Spleen (tissue), 11 donors: Measurements from ENCODE around the gene ZNF283. TPM values are rescaled to one million over a fixed set of nuclear protein-coding genes. Genes with fewer than 3 reads are reported as not detected.

Source experiments
- DNase-seq: peaks from one replicate; pipeline ENCODE4 v3.0.0-alpha.2; 2020
- H3K27ac ChIP-seq, 8 donors: fragments of 200-600 bp; sonication (generic) in 7 of 8; 1 replicate in 4 of 8; 2 replicates in 4 of 8; pipeline versions ENCODE4 v1.5.0 to v1.8.0; 2016 to 2021; ENCODE audit warnings: inconsistent platforms in 4 of 8, mild to moderate bottlenecking in 4 of 8, moderate library complexity in 1 of 8
- H3K27me3 ChIP-seq, 7 donors: fragments of 200-600 bp; sonication (generic) in 6 of 7; replicated peaks in 1 of 7; 1 replicate in 4 of 7; 2 replicates in 3 of 7; pipeline versions ENCODE4 v1.5.0 to v1.8.0; 2016 to 2021; ENCODE audit warnings: inconsistent platforms in 3 of 7, mild to moderate bottlenecking in 1 of 7
- H3K36me3 ChIP-seq, 6 donors: fragments of 200-600 bp; sonication (generic) in 5 of 6; 1 replicate in 4 of 6; 2 replicates in 2 of 6; pipeline versions ENCODE4 v1.5.0 to v1.8.0; 2016 to 2021; ENCODE audit warnings: inconsistent platforms in 2 of 6
- H3K4me1 ChIP-seq, 6 donors: fragments of 200-600 bp; sonication (generic) in 5 of 6; 1 replicate in 3 of 6; 2 replicates in 3 of 6; pipeline versions ENCODE4 v1.5.0 to v1.8.0; 2016 to 2021; ENCODE audit warnings: inconsistent platforms in 3 of 6
- H3K4me3 ChIP-seq, 8 donors: fragments of 200-600 bp; sonication (generic) in 7 of 8; 1 replicate in 4 of 8; 2 replicates in 4 of 8; pipeline versions ENCODE4 v1.5.0 to v1.8.0; 2016 to 2021; ENCODE audit warnings: inconsistent platforms in 4 of 8, mild to moderate bottlenecking in 4 of 8, moderate library complexity in 2 of 8
- H3K9me3 ChIP-seq, 8 donors: fragments of 200-600 bp; sonication (generic) in 7 of 8; 1 replicate in 4 of 8; 2 replicates in 4 of 8; pipeline versions ENCODE4 v1.5.0 to v1.8.0; 2016 to 2021; ENCODE audit warnings: inconsistent platforms in 4 of 8
- POLR2A ChIP-seq, 3 donors: fragments of 450-650 bp; IDR thresholded peaks; one replicate each; pipeline ENCODE4 v1.5.1; 2017; ENCODE audit warnings: antibody characterized with exemption in 3 of 3, mild to moderate bottlenecking in 1 of 3
- POLR2AphosphoS5 ChIP-seq, 3 donors: sonication (generic); formaldehyde crosslinking; IDR thresholded peaks; one replicate each; pipeline ENCODE4 v1.5.1; 2017; ENCODE audit warnings: antibody characterized with exemption in 3 of 3
- WGBS, 5 donors: extraction: QIAGEN DNeasy Blood & Tissue Kit in 3 of 5; methylation state at CpG; one replicate each; pipeline versions ENCODE4 v1.1.5 to v1.1.7; 2013 to 2018; 5-methylcytosine and 5-hydroxymethylcytosine counted together
- intact Hi-C: fragments of 100-400 bp; cut with DNase I; formaldehyde crosslinking; loops from one replicate; pipeline ENCODE4 v1.15.0; 2023; ENCODE audit warnings: low total_unique reads
- polyA plus RNA-seq, 3 donors: library from polyadenylated mRNA; stranded (reverse); fragments of 200-250 nt; gene quantifications; one replicate each; pipeline ENCODE4 v1.2.1, GENCODE V29; 2013
- total RNA-seq, 7 donors: library from RNA; depleted of rRNA in 3 of 7; stranded (reverse); fragments of >200 nt in 3 of 7; fragmentation: NEBNext Ultra II Directional in 4 of 7; extraction: Animal tissue kit (Norgen Biotek cat#: 25700) in 4 of 7; gene quantifications; one replicate each; pipeline versions ENCODE4 v1.1.0 to v1.2.1, GENCODE V29; 2016 to 2021
- TF ChIP-seq, protein P1 (sequence below), 11 experiments: fragments of 200-600 bp in 7 of 11; fragments of 450-650 bp in 4 of 11; sonication (generic) in 4 of 11; IDR thresholded peaks in 8 of 11; conservative IDR thresholded peaks in 3 of 11; 1 replicate in 7 of 11; 2 replicates in 4 of 11; pipeline versions ENCODE4 v1.4.0 to v1.8.0; 2016 to 2021; ENCODE audit warnings: antibody characterized with exemption in 11 of 11, inconsistent platforms in 4 of 11, mild to moderate bottlenecking in 1 of 11
- donor health status: healthy with polysubstance abuse.
- donor health status: DM: no; HTN: no; CAD: no; lungs with moderate emphysema.
- donor health status: DM: no; HTN: no; CAD: no.
- donor health status: Bipolar disorder and iron deficiency.
- donor health status: healthy.
- donor health status: DM: no; HTN: no; CAD: no.
- donor health status: DM: yes; HTN: yes; CAD: no.

The ZNF283 gene
- total and polyA plus RNA-seq, 10 donors, result 1.1 to 15.6 (median 10.6) TPM

DNA sequence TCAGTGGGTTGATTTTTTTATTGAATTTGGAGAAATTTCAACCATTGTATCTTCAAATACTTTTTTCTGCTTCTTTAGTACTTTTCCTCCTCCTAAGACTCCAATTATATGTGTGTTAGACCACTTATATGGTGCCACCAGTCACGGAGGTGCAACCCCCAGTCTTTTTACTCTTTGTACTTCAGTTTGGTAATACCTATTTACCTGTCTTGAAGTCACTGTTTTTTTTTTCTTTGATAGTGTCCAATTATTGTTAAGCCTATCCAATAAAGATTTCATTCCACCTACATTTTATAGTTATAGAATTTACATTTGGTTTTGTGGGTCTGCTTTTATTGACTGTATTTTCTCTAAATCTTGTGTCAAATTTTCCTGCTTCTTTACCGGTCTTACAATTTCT, 14.9 kb downstream of the ZNF283 start:
- no peak overlapping the region for H3K4me3 ChIP-seq
- H3K27ac ChIP-seq, result no peak overlapping the region
- intact Hi-C loops, result no loop called here
- DNase-seq, result no peak
- H3K9me3 ChIP-seq, result peaks cover 60 to 100% (median 100%) of the 10 kb centered on the region in 8 donors
- H3K36me3 ChIP-seq, result peaks cover 57 to 100% (median 94%) of the 10 kb centered on the region in 6 donors
- H3K4me1 ChIP-seq, result no peaks in the 10 kb centered on the region
- WGBS, 5 donors, result 49 to 94% (median 64%) methylated on average over 2 of the region's 2 CpGs
- no peaks in the 10 kb centered on the region for H3K27me3 ChIP-seq
- no peak for TF ChIP-seq POLR2AphosphoS5 (IDR thresholded peaks at IDR 0.05)
- TF ChIP-seq POLR2A (IDR thresholded peaks at IDR 0.05), result no peak
- TF ChIP-seq, protein P1, sequence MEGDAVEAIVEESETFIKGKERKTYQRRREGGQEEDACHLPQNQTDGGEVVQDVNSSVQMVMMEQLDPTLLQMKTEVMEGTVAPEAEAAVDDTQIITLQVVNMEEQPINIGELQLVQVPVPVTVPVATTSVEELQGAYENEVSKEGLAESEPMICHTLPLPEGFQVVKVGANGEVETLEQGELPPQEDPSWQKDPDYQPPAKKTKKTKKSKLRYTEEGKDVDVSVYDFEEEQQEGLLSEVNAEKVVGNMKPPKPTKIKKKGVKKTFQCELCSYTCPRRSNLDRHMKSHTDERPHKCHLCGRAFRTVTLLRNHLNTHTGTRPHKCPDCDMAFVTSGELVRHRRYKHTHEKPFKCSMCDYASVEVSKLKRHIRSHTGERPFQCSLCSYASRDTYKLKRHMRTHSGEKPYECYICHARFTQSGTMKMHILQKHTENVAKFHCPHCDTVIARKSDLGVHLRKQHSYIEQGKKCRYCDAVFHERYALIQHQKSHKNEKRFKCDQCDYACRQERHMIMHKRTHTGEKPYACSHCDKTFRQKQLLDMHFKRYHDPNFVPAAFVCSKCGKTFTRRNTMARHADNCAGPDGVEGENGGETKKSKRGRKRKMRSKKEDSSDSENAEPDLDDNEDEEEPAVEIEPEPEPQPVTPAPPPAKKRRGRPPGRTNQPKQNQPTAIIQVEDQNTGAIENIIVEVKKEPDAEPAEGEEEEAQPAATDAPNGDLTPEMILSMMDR (IDR thresholded peaks at IDR 0.05 in 8 of 11, conservative IDR thresholded peaks at IDR 0.05 in 3 of 11), result no peak

DNA sequence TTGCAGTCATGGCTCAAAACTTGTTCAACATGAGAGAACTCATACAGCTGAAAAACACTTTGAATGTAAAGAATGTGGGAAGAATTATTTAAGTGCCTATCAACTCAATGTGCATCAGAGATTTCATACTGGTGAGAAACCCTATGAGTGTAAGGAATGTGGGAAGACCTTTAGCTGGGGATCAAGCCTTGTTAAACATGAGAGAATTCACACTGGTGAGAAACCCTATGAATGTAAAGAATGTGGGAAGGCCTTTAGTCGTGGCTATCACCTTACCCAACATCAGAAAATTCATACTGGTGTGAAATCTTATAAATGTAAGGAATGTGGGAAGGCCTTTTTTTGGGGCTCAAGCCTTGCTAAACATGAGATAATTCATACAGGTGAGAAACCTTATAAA, 20.1 kb downstream of the ZNF283 start:
- Histone ChIP-seq H3K27me3 (no peaks in the 10 kb centered on the region), H3K4me1 (no peaks in the 10 kb centered on the region), H3K4me3 (no peak overlapping the region), H3K9me3 (peaks cover 75 to 100% (median 100%) of the 10 kb centered on the region in 8 donors), H3K27ac (no peak overlapping the region), H3K36me3 (peaks cover 28 to 96% (median 69%) of the 10 kb centered on the region in 6 donors)
- intact Hi-C loops, result no loop called here
- 84 to 98% (median 91%) methylated on average over 1 of the region's 1 CpG for WGBS, 5 donors
- DNase-seq, result no peak
- TF ChIP-seq POLR2AphosphoS5 (IDR thresholded peaks at IDR 0.05) (no peak), POLR2A (IDR thresholded peaks at IDR 0.05) (no peak)
- TF ChIP-seq, protein P1 (IDR thresholded peaks at IDR 0.05 in 8 of 11, conservative IDR thresholded peaks at IDR 0.05 in 3 of 11), result no peak

DNA sequence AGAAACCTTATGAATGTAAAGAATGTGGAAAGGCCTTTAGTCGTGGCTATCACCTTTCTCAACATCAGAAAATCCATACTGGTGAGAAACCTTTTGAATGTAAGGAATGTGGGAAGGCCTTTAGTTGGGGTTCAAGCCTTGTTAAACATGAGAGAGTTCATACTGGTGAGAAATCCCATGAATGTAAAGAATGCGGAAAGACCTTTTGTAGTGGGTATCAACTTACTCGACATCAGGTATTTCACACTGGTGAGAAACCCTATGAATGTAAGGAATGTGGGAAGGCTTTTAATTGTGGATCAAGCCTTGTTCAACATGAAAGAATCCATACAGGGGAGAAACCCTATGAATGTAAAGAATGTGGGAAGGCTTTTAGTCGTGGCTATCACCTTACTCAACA, 20.8 kb downstream of the ZNF283 start:
- Histone ChIP-seq H3K36me3 (peaks cover 22 to 95% (median 62%) of the 10 kb centered on the region in 6 donors), H3K4me3 (no peak overlapping the region), H3K27me3 (no peaks in the 10 kb centered on the region), H3K9me3 (peaks cover 75 to 100% (median 100%) of the 10 kb centered on the region in 8 donors), H3K4me1 (no peaks in the 10 kb centered on the region), H3K27ac (no peak overlapping the region)
- DNase-seq, result no peak
- 80 to 94% (median 92%) methylated on average over 4 of the region's 4 CpGs for WGBS, 5 donors
- intact Hi-C loops, result no loop called here
- no peak for TF ChIP-seq POLR2AphosphoS5 (IDR thresholded peaks at IDR 0.05)
- no peak for TF ChIP-seq POLR2A (IDR thresholded peaks at IDR 0.05)
- TF ChIP-seq, protein P1 (IDR thresholded peaks at IDR 0.05 in 8 of 11, conservative IDR thresholded peaks at IDR 0.05 in 3 of 11), result no peak

DNA sequence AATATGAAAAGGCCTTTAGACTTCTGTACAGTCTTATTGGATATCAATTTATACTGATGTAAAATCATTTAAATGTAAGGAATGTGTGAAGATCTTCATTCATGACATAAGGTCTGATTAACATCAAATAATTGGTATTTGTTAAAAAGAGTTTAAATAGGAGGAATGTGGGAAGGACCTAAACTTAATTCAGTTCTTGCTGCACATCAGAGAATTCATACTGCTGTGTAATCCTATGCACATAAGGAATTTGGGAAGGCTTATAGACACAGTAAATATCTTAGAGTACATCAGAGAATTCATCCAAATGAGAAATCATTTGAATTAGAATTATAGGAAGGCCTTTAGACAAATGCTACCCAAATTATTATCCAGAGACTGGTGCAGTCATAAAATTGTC, 21.7 kb downstream of the ZNF283 start:
- Histone ChIP-seq H3K27me3 (no peaks in the 10 kb centered on the region), H3K4me3 (no peak overlapping the region), H3K9me3 (peaks cover 71 to 100% (median 100%) of the 10 kb centered on the region in 8 donors), H3K36me3 (peaks cover 15 to 88% (median 53%) of the 10 kb centered on the region in 6 donors), H3K4me1 (no peaks in the 10 kb centered on the region), H3K27ac (no peak overlapping the region)
- DNase-seq, result no peak
- intact Hi-C loops, result no loop called here
- TF ChIP-seq, protein P1 (IDR thresholded peaks at IDR 0.05 in 8 of 11, conservative IDR thresholded peaks at IDR 0.05 in 3 of 11), result no peak
- no peak for TF ChIP-seq POLR2AphosphoS5 (IDR thresholded peaks at IDR 0.05)
- no peak for TF ChIP-seq POLR2A (IDR thresholded peaks at IDR 0.05)
